Fibroblast of the aortic adventitia (primary cell): ENCODE results near the gene ZFAND2A. TPM values are rescaled to one million over a fixed set of nuclear protein-coding genes. Genes with fewer than 3 reads are reported as not detected.
"Not testable (repeated sequence)": the region's sequence is repeated elsewhere in the genome, so short reads cannot be mapped to it uniquely, and the experiment has no call there.

Experiments
- DNase-seq: peaks from one replicate; pipeline ENCODE4 v3.0.0-alpha.2; 2010; ENCODE audit warnings: low read depth
- H3K4me3 ChIP-seq: 2 replicates; pipeline ENCODE4 v1.5.1; 2011; ENCODE audit warnings: low read depth, mild to moderate bottlenecking, control low read depth, low read length, moderate library complexity
- total RNA-seq: library from RNA; depleted of rRNA; stranded (reverse); fragments of >200 nt; gene quantifications from 2 replicates; pipeline ENCODE4 v1.2.3, GENCODE V29; 2012; ENCODE audit warnings: low replicate concordance
- TF ChIP-seq, protein P1 (sequence below): IDR thresholded peaks from 2 replicates; pipeline ENCODE4 v1.5.1; 2011; ENCODE audit warnings: mild to moderate bottlenecking, low read length, control low read depth, inconsistent platforms; ENCODE audit not compliant: insufficient read depth

The ZFAND2A gene
- total RNA-seq, 1 donor: 14.6 TPM

DNA sequence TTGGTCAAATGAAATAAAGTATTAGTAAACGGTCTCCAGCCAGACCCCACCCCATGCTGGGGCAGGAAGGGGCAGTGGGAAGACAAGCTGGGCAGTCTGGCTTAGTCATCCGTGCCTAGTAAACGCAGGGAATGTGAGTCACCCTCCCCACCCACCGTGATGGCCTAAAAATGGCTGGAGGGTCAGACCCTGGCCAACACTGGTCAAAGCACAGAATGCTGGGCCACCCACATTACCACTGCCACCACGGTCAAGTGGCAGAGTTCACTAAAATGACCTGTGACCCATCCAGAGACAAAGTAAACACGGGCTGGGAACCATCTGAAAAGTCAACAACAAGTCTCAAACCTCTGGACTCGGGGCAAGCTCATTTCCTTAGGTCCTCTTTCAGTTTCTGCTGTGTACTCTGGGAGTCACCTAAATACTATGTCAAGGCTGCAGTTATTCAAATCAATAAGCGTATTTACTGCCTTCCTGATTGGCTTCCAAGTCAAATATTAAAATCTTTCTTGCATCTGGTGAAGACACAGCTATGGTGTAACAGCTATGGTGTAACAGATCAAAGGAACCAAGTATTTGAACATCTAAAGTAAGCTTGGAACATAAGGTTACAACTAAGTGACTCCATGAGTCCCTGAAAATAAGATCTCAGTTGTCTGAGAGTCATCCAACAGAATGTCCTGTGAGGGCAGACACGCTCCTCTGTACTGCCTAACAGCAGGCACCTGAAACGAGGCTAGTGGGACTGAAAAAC, 3.0 kb downstream of the ZFAND2A start:
- TF ChIP-seq, protein P1, sequence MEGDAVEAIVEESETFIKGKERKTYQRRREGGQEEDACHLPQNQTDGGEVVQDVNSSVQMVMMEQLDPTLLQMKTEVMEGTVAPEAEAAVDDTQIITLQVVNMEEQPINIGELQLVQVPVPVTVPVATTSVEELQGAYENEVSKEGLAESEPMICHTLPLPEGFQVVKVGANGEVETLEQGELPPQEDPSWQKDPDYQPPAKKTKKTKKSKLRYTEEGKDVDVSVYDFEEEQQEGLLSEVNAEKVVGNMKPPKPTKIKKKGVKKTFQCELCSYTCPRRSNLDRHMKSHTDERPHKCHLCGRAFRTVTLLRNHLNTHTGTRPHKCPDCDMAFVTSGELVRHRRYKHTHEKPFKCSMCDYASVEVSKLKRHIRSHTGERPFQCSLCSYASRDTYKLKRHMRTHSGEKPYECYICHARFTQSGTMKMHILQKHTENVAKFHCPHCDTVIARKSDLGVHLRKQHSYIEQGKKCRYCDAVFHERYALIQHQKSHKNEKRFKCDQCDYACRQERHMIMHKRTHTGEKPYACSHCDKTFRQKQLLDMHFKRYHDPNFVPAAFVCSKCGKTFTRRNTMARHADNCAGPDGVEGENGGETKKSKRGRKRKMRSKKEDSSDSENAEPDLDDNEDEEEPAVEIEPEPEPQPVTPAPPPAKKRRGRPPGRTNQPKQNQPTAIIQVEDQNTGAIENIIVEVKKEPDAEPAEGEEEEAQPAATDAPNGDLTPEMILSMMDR: no peak
- no peak overlapping the region for H3K4me3 ChIP-seq
- no peak for DNase-seq

DNA sequence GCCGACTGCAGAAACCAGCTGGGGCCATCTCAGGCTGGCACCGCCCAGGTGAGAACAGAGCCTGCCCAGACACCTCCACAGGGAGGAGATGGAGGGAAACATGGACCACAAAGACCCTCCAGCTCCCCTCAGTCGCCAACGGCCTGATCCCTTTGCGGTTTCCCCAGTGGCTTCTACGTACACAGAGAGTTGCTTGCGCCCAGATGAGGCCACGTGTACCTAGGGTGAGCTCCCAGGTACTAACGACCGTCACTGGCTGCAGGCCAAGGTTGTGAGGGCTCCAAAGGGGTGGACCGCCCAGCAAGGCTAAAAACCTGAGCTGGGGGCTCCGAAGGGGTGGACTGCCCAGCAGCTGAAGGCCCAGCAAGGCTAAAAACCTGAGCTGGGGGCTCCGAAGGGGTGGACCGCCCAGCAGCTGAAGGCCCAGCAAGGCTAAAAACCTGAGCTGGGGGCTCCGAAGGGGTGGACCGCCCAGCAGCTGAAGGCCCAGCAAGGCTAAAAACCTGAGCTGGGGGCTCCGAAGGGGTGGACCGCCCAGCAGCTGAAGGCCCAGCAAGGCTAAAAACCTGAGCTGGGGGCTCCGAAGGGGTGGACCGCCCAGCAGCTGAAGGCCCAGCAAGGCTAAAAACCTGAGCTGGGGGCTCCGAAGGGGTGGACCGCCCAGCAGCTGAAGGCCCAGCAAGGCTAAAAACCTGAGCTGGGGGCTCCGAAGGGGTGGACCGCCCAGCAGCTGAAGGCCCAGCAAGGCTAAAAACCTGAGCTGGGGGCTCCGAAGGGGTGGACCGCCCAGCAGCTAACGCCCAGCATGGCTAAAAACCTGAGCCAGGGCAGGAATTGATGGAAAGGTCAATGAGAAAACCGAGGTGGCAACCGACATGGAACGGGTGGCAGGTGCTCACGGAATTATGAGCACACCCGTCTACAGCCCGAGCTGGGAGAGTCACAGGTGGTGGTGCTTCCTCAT, 3.9 kb downstream of the ZFAND2A start:
- not testable (repeated sequence) for H3K4me3 ChIP-seq

DNA sequence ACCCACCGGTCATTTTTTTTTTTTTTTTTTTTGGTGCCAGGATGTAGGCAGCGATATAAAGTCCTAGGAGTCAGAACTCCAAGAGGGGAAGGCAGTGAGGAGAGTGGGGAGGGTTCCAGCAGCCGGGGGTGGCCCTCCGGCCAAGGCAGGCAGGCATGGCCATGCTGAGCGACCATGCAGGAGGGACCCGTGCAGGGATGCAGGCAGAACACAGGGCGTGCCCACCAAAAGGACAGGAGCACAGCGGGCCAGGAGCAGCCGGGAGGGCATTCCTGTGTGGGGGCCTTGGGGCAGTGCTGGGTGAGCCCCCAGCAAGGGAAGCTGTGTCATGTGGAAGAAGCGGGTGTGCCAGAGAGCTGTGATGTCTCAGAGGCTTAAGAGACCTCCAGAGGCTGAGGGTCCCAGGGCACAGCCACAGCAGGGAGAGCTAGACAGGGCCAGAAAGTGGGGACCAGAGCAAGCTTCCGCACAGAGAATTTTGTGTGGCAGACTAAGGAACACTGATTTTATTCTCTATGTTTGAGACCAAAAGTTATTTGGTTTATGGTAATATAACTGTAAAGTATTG, 5.7 kb downstream of the ZFAND2A start:
- DNase-seq: no peak
- TF ChIP-seq, protein P1: no peak
- H3K4me3 ChIP-seq: no peak overlapping the region

More for the DNA sequence above, 3.9 kb downstream of the ZFAND2A start:
- DNase-seq: not testable (repeated sequence)

DNA sequence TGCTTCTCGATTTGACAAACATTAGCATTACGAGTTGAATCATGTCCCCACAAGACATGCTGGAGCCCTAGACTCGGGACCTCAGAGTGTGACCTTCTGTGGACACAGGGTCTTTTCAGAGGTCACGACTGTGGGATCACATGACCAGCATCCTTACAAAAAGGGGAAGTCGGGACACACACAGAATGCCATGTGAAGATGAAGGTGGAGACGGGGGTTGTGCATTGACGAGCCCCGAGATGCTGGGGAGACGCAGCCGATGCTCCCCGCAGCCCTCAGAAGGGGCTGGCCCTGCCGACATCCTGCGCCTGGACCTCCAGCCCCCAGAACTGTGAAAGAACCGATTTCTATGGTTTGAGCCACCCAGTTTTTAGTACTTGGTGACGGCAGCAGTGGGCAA, 7.5 kb downstream of the ZFAND2A start:
- TF ChIP-seq, protein P1: no peak
- DNase-seq: no peak
- no peak overlapping the region for H3K4me3 ChIP-seq

DNA sequence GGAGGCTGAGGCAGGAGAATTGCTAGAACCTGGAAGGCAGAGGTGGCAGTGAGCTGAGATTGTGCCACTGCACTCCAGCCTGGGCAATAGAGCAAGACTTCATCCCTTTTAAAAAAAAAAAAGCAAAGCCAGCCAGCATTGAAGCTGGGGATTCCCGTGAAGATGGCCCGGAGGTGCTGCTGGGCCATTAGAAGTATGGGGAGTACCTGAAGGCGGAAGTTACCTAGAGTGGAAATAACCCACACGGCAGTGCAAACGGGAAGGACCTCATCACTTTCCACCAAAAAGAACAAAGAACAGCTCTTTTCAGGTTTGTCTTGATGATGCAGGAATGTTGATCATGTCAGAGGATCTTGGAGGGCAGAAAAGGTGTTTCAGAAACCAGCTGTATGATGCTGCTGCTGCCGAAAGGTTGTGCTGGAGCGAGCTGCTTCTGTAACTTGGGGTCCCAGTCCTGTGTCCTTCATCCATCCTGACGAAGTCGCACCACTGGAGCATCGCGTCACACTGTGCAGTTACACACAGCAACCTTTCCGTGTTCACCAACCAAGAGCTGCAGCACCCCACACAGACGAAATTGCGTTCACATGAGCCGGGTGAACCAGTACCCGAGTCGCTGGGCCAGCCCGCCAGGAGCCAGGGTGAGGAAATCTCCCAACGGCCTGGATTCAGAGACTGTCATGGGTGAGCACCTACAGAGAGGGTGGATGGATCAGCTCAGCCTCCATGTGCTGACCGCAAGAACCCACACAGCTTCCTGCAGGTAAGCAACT, 8.2 kb downstream of the ZFAND2A start:
- TF ChIP-seq, protein P1: no peak
- DNase-seq: no peak
- no peak overlapping the region for H3K4me3 ChIP-seq

DNA sequence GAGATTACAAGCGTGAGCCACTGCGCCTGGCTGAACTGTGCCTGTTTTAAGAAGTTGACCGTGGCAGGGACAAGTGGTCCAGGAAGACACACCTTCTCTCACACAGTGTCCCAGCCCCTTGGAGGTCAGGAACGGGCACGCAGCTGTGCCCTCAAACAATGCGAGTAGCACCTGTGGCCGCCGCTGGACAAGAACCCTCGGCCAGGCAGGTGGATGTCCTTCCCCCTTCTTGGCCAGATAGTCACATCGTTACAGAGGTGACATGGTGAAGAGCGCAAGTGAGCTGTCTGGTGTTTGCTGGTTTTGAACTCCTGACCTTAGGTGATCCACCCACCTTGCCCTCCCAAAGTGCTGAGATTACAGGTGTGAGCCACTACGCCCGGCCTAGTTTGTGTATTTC, 8.8 kb downstream of the ZFAND2A start:
- DNase-seq: no peak
- no peak overlapping the region for H3K4me3 ChIP-seq
- TF ChIP-seq, protein P1: no peak
